ENCODE measurements around the gene ISM1.
A peak's percentile ranks its signal among the peaks of the same experiment; 100 is the strongest.

The ISM1 gene

GRCh38 chr20:13271977-13272975 is 51.2 kb downstream of the ISM1 start:
- Histone ChIP-seq H3K9me3 (ENCODE audit: insufficient read depth, low read depth, low read length) (no peaks in the 10 kb centered on the region), H3K27ac (ENCODE audit: low read depth, low read length) (no peak overlapping the region), H3K27me3 (ENCODE audit: insufficient read depth, low read length) (no peaks in the 10 kb centered on the region), H3K4me1 (ENCODE audit: insufficient read depth, low read length) (peaks cover 9% of the 10 kb centered on the region), H3K4me3 (ENCODE audit: low read length) (no peak overlapping the region), H3K9ac (ENCODE audit: low read depth, low read length) (no peak overlapping the region), H3K36me3 (ENCODE audit: insufficient read depth, low read length) (no peaks in the 10 kb centered on the region)
- WGBS: 96% methylated on average over 9 of the region's 10 CpGs

GRCh38 chr20:13274275-13274861 is 53.3 kb downstream of the ISM1 start:
- Histone ChIP-seq H3K27me3 (ENCODE audit: insufficient read depth, low read length) (no peaks in the 10 kb centered on the region), H3K9ac (ENCODE audit: low read depth, low read length) (no peak overlapping the region), H3K4me3 (ENCODE audit: low read length) (peak overlapping the region; percentile 20; the same call in 1 of the 2 replicates), H3K27ac (ENCODE audit: low read depth, low read length) (no peak overlapping the region), H3K9me3 (ENCODE audit: insufficient read depth, low read depth, low read length) (no peaks in the 10 kb centered on the region), H3K4me1 (ENCODE audit: insufficient read depth, low read length) (peaks cover 9% of the 10 kb centered on the region), H3K36me3 (ENCODE audit: insufficient read depth, low read length) (no peaks in the 10 kb centered on the region)
- WGBS: 33% methylated on average over 17 of the region's 18 CpGs

DNA sequence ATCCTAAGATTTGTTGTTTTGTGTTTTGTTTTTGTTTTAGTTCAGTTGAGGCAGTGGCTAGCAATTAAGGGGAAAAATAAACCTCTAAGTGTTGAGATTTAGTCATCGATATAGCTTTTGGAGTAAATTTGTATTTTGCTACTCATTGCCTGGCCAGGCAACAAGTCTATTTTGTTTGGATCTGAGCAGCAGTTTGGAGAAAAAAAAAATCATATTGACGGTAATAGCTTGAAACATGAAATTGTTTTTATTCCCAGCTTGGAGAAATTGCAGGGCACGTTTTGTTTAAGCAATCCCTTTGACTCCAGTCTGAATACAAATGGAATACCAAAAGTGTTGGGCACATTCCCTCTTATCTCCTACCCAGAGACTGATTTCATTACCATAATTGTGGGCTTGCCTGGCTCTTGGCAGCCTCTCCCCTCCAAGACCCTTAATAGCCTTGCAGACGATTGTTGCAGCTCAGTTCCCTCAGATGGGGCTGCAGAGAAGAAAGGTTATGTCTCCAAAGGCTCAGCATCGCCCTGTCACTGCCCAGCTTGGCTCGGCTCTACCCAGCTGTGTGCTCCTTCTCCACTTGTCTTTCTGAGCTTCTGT is 56.0 kb downstream of the ISM1 start:
- H3K27me3 ChIP-seq (ENCODE audit: insufficient read depth, low read length): no peaks in the 10 kb centered on the region
- H3K9me3 ChIP-seq (ENCODE audit: insufficient read depth, low read depth, low read length): no peaks in the 10 kb centered on the region
- no peaks in the 10 kb centered on the region for H3K36me3 ChIP-seq (ENCODE audit: insufficient read depth, low read length)
- no peak overlapping the region for H3K27ac ChIP-seq (ENCODE audit: low read depth, low read length)
- WGBS: 80% methylated on average over 6 of the region's 6 CpGs
- H3K9ac ChIP-seq (ENCODE audit: low read depth, low read length): no peak overlapping the region
- H3K4me1 ChIP-seq (ENCODE audit: insufficient read depth, low read length): peaks cover 9% of the 10 kb centered on the region
- H3K4me3 ChIP-seq (ENCODE audit: low read length): no peak overlapping the region

DNA sequence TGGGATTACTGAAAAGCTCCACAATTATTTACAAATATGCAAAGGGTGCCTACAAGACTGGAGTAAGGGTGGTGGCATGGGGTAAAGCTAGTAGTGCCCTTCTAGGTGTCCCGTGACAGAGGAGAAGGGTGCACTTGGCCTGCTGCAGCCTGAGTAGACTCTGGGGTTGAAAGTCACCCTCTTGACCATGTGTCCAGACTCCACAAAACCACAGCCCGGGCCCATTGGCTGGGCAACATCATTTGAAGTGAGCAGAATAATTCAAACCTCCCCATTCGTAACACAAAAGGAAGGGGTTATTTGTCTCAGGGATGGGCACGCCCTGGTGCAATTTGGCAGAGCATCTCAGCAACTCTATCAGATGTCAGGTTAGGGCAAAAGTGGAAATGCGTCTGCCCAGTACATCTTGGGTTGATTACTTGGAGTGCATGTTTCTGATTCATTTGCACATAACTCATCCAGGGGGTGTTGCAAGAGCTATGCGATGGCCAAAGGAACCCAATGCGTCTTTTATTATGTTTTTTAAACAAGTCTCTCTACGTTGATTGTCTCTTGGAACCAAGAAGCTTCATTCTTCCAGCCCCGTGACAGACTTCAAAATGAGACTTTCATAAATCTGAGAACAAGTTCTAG is 56.7 kb downstream of the ISM1 start:
- Histone ChIP-seq H3K4me3 (ENCODE audit: low read length) (no peak overlapping the region), H3K9me3 (ENCODE audit: insufficient read depth, low read depth, low read length) (no peaks in the 10 kb centered on the region), H3K4me1 (ENCODE audit: insufficient read depth, low read length) (peaks cover 9% of the 10 kb centered on the region), H3K36me3 (ENCODE audit: insufficient read depth, low read length) (no peaks in the 10 kb centered on the region), H3K9ac (ENCODE audit: low read depth, low read length) (no peak overlapping the region), H3K27me3 (ENCODE audit: insufficient read depth, low read length) (no peaks in the 10 kb centered on the region), H3K27ac (ENCODE audit: low read depth, low read length) (no peak overlapping the region)
- 97% methylated on average over 9 of the region's 9 CpGs for WGBS

GRCh38 chr20:13278812-13279570 is 57.9 kb downstream of the ISM1 start:
- no peaks in the 10 kb centered on the region for H3K9me3 ChIP-seq (ENCODE audit: insufficient read depth, low read depth, low read length)

GRCh38 chr20:13280609-13281324 is 59.7 kb downstream of the ISM1 start:
- no peak overlapping the region for H3K4me3 ChIP-seq (ENCODE audit: low read length)
- WGBS: over 99% methylated on average over 2 of the region's 2 CpGs

More at GRCh38 chr20:13278812-13279570, 57.9 kb downstream of the ISM1 start:
- Histone ChIP-seq H3K4me3 (ENCODE audit: low read length) (no peak overlapping the region), H3K9ac (ENCODE audit: low read depth, low read length) (no peak overlapping the region), H3K27ac (ENCODE audit: low read depth, low read length) (no peak overlapping the region), H3K36me3 (ENCODE audit: insufficient read depth, low read length) (no peaks in the 10 kb centered on the region), H3K4me1 (ENCODE audit: insufficient read depth, low read length) (peaks cover 9% of the 10 kb centered on the region), H3K27me3 (ENCODE audit: insufficient read depth, low read length) (no peaks in the 10 kb centered on the region)
- WGBS: 95% methylated on average over 5 of the region's 5 CpGs

DNA sequence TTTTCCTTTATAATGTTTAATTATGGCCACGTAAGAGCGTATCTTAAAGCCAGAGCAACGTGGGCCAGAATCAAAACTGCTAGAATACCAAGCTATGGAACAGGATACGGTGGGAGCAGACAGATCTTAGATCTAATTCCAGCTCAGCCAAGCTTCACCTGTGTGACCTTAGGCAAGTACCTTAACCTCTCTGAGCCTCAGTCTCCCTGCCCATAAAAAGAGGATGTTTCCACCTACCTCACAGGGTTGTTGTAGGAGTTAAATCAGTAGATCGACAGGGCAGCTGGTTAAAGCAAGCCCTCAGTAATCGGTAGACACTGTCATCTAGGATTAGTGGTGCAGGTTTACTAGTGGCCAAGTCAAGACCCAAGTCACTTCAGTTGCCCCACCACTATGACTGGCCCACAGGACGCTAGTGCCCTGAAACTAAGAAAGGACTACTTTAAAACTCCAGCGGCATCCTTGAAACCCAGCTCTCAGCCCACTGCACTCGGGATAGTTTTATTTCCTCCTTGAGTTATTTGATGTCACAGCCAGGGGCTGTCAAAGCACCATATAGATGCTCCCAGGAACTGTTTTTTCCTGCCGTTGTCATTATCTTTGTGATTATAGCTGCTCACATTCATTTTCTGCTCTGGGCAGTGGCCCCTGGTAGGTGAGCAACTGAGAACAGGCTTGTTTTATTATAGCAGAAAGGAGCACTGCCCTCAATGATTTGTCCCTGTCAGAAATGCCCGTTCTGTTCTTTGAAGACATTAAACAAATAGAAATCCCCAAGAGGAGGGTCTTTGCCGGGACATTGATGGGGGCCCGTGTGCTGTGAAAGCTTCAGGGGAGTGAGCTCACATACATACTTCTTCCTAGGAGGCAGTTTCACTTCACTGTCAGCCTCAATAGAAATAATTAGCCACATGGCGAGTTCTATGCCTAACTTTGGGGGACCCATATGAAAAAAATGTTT is 63.1 kb downstream of the ISM1 start:
- 92% methylated on average over 14 of the region's 14 CpGs for whole genome bisulfite sequencing
- no peak overlapping the region for H3K4me3 ChIP-seq (ENCODE audit: low read length)

More at GRCh38 chr20:13280609-13281324, 59.7 kb downstream of the ISM1 start:
- H3K36me3 ChIP-seq (ENCODE audit: insufficient read depth, low read length): no peaks in the 10 kb centered on the region
- H3K27ac ChIP-seq (ENCODE audit: low read depth, low read length): no peak overlapping the region
- H3K4me1 ChIP-seq (ENCODE audit: insufficient read depth, low read length): no peaks in the 10 kb centered on the region
- no peaks in the 10 kb centered on the region for H3K27me3 ChIP-seq (ENCODE audit: insufficient read depth, low read length)
- H3K9me3 ChIP-seq (ENCODE audit: insufficient read depth, low read depth, low read length): no peaks in the 10 kb centered on the region
- no peak overlapping the region for H3K9ac ChIP-seq (ENCODE audit: low read depth, low read length)

GRCh38 chr20:13284830-13285229 is 63.8 kb downstream of the ISM1 start:
- 96% methylated on average over 1 of the region's 1 CpG for WGBS
- no peak overlapping the region for H3K9ac ChIP-seq (ENCODE audit: low read depth, low read length)

More for the DNA sequence above, 63.1 kb downstream of the ISM1 start:
- Histone ChIP-seq H3K9ac (ENCODE audit: low read depth, low read length) (no peak overlapping the region), H3K36me3 (ENCODE audit: insufficient read depth, low read length) (no peaks in the 10 kb centered on the region), H3K4me1 (ENCODE audit: insufficient read depth, low read length) (no peaks in the 10 kb centered on the region), H3K27ac (ENCODE audit: low read depth, low read length) (no peak overlapping the region), H3K27me3 (ENCODE audit: insufficient read depth, low read length) (no peaks in the 10 kb centered on the region), H3K9me3 (ENCODE audit: insufficient read depth, low read depth, low read length) (no peaks in the 10 kb centered on the region)

DNA sequence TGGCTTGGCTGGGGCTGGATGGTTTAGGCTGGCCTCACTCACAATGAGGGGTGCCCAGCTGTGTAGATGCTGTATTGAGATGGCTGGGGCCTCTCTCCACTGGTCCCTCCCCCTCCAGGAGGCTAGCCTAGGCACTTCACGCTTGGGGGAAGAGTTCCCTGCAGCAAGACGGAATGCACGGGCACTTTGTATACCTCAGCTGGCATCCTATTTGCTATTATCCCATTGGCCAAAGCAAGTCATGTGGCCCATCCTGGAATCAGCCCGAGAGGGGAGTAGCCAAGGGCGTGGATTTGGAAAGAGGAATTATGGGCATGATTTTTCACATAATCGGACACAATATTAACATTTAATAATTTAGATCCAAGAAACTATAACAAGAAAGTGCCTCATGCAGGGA is 64.3 kb downstream of the ISM1 start:
- Histone ChIP-seq H3K27me3 (ENCODE audit: insufficient read depth, low read length) (no peaks in the 10 kb centered on the region), H3K36me3 (ENCODE audit: insufficient read depth, low read length) (no peaks in the 10 kb centered on the region)
- whole genome bisulfite sequencing: 92% methylated on average over 5 of the region's 6 CpGs

More at GRCh38 chr20:13284830-13285229, 63.8 kb downstream of the ISM1 start:
- Histone ChIP-seq H3K4me3 (ENCODE audit: low read length) (no peak overlapping the region), H3K4me1 (ENCODE audit: insufficient read depth, low read length) (no peaks in the 10 kb centered on the region), H3K27me3 (ENCODE audit: insufficient read depth, low read length) (no peaks in the 10 kb centered on the region), H3K27ac (ENCODE audit: low read depth, low read length) (no peak overlapping the region), H3K9me3 (ENCODE audit: insufficient read depth, low read depth, low read length) (no peaks in the 10 kb centered on the region), H3K36me3 (ENCODE audit: insufficient read depth, low read length) (no peaks in the 10 kb centered on the region)

More for the DNA sequence above, 64.3 kb downstream of the ISM1 start:
- Histone ChIP-seq H3K4me1 (ENCODE audit: insufficient read depth, low read length) (no peaks in the 10 kb centered on the region), H3K27ac (ENCODE audit: low read depth, low read length) (no peak overlapping the region), H3K4me3 (ENCODE audit: low read length) (no peak overlapping the region), H3K9me3 (ENCODE audit: insufficient read depth, low read depth, low read length) (no peaks in the 10 kb centered on the region), H3K9ac (ENCODE audit: low read depth, low read length) (no peak overlapping the region)

Measured in HUES64 (cell line).